HG02571 (cell line): ENCODE data around the gene SKA1.
"Not testable (repeated sequence)": the region's sequence is repeated elsewhere in the genome, so short reads cannot be mapped to it uniquely, and the experiment has no call there.

Experiments used
- ATAC-seq: cut with Tn5 transposase; IDR thresholded peaks from one replicate; pipeline ENCODE4 v1.9.1; 2021; ENCODE audit warnings: mild to moderate bottlenecking, moderate library complexity; ENCODE audit not compliant: unreplicated experiment

Gene SKA1

GRCh38 chr18:50393802-50394201, 19.0 kb downstream of the SKA1 start:
- no peak for ATAC-seq

- no peak for ATAC-seq
Observed at GRCh38 chr18:50395093-50395492, 20.2 kb downstream of the SKA1 start.

DNA sequence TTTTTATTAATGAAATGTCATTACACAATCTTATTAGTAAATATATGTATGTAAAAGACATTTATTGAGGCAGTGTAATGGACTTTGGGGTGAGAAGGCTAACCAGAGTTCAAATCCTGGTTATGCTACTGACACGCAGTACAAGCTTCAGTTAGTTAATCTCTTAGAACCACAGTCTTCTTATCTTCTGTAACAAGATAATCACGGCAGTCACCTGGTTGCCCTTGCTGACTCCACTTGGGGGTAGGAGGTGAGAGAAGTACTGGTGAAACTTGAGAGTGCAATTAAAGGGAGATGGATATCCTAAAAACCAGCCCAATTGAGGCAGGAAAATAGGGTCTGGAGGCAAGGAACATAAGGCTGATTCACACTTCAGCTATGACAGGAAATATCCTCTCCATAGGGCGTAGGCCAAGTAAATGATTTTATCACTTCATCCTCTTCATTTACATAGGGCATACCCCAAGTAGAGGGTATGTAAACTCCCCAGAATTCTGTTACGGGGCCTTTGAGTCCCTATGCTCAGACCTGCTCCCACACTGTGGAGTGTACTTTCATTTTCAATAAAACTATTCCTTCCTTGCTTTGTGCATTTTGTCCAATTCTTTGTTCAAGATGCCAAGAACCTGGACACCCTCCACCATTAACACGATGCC, 21.3 kb downstream of the SKA1 start:
- ATAC-seq, result no peak

GRCh38 chr18:50397023-50397422, 22.2 kb downstream of the SKA1 start:
- no peak for ATAC-seq

- ATAC-seq, result no peak
Observed at GRCh38 chr18:50398099-50398498, 23.3 kb downstream of the SKA1 start.

- no peak for ATAC-seq
Observed at GRCh38 chr18:50398947-50399346, 24.1 kb downstream of the SKA1 start.

GRCh38 chr18:50399582-50399981, 24.7 kb downstream of the SKA1 start:
- ATAC-seq, result no peak

GRCh38 chr18:50400438-50400837, 25.6 kb downstream of the SKA1 start:
- ATAC-seq, result not testable (repeated sequence)

- no peak for ATAC-seq
Observed at GRCh38 chr18:50401295-50401694, 26.4 kb downstream of the SKA1 start.

DNA sequence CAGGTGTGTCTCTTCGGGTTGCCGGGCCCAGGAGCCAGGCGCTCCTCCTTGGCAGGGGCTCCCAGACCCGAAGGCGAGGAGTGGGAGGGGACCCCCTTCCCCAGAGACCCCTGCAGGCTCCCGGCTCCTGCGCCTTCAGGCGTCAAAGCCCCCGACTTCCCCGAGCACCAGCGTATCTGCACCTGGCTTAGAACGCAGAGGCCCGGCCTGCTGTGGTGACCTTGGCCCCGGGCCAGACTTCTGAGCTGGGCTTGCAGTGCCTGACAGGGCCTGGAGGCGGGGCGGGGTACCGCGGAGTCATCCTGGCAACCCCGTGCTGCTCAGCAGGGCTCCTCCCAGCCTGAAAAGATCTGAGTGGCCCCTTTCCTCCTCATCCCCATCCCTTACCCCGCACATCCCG, 27.0 kb downstream of the SKA1 start:
- ATAC-seq, result no peak

DNA sequence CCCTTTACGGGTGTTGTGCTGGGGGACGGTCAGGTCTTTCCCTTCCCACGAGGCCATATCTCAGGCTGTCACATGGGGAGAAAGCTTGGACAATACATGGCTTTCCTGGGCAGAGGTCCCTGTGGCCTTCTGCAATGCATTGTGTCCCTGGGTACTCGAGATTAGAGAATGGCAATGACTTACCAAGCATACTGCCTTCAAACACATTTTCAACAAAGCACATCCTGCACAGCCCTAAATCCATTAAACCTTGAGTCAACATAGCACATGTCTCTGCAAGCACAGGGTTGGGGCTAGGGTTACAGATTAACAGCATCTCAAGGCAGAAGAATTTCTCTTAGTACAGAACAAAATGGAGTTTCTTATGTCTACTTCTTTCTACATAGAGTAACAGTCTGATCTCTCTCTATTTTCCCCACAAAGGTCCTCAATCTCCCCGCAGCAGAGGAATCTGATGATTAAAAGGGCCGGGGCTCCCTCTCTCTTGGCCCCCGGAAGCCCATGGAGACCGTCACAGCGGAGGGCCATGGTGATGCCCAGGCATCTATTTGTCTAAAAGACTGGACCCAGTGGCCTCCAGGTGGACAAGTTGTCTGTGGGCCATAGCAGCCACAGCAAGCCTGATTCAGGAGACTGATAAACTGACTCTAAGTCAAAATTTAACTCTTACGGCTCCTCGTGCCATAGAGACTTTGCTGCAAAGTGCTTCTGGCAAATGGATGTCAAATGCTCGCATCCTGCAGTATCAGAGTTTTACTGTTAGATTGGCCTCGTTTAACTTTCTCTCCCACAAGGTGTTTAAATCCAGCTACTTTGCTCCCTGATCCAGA, 30.1 kb downstream of the SKA1 start:
- ATAC-seq, result not testable (repeated sequence)

- ATAC-seq, result no peak
Observed at GRCh38 chr18:50405582-50406271, 30.9 kb downstream of the SKA1 start.

- no peak for ATAC-seq
Observed at GRCh38 chr18:50409236-50409635, 34.4 kb downstream of the SKA1 start.

DNA sequence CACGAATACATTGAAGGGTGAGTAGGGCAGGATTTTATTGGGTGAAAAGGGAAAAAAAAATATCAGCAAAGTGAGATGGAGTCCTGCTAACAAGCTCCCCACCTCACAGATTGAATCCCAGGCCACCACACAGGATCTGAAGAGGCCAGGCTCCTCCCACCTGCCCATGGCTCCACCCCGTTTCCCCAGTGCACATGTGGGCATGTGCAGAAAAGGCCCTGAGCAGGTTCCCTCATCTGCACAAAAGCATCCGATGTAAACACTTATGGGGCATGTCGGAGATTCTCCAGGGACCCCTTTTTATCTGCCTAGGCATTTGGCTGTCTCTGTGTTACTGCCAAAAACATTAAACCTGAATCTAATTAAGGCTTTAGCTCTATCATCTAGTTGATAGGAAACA, 35.2 kb downstream of the SKA1 start:
- no peak for ATAC-seq

GRCh38 chr18:50410894-50411293, 36.0 kb downstream of the SKA1 start:
- no peak for ATAC-seq

DNA sequence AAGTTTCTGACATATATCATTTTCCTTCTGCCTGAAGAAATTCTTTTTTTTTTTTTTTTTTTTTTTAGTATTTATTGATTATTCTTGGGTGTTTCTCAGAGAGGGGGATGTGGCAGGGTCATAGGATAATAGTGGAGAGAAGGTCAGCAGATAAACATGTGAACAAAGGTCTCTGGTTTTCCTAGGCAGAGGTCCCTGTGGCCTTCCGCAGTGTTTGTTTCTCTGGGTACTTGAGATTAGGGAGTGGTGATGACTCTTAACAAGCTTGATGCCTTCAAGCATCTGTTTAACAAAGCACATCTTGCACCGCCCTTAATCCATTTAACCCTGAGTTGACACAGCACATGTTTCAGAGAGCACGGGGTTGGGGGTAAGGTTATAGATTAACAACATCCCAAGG, 42.0 kb downstream of the SKA1 start:
- ATAC-seq, result not testable (repeated sequence)

- not testable (repeated sequence) for ATAC-seq
Observed at GRCh38 chr18:50417705-50418104, 42.9 kb downstream of the SKA1 start.

DNA sequence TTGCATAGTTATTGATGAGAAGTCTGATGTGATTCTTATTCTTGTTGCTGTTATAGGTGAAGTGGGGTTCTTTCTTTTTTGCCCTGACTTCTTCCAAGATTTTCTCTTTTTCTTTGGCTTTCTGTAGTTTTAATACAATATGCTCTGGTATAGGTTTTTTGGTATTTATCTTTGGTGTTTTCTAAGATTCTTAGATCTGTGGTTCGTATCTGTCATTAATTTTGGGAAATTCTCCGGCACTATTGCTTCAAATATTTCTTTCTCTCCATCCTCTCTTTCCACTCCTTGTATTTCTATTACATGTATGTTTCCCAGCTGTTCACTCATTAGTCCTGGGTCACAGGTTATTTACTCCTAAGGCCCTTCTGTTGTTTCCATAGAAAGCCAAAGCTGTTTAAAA, 43.8 kb downstream of the SKA1 start:
- ATAC-seq, result no peak

- no peak for ATAC-seq
Observed at GRCh38 chr18:50422286-50422898, 47.5 kb downstream of the SKA1 start.

DNA sequence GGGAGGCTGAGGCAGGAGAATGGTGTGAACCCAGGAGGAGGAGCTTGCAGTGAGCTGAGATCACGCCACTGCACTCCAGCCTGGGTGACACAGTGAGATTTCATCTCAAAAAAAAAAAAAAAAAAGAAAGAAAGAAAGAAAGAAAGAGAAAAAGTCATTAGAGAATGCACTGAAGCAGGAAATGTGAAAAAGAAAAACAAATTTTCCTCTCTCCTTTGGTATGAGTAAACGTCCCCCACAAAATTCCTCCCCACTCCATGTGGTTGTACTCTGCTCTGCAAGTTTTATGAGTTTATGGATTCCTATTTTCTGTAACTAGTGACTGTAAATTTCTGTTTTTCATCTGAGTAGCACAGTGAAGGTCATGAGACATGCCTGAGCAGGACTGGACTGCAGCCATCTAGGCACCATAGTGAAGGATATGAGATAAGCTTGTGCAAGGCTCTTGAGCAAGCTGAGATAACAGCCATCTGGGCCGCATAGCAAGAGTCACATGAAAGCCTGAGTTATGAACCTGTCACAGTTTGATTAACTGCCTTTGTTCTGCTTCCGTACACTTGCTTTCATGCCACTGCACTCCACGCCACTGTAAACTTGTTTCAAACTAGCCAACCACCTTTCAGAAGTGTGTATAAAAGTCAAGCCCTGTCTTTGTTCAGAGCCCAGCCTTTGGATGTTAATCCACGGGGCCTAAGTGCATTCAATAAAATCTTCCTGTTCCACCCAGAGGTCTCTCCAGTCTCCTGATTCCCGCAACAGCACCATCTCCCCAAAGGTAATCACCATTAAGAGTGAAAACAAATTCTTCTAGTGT, 50.2 kb downstream of the SKA1 start:
- no peak for ATAC-seq

- ATAC-seq, result no peak
Observed at GRCh38 chr18:50427896-50428295, 53.0 kb downstream of the SKA1 start.
